Stimulated activated CD8-positive, alpha-beta memory T cell treated with anti-CD3 and anti-CD28 coated beads, Interleukin-15, amount 100 ng/mL, for 1 hour (primary cell): ENCODE data around the gene BOLA2.
A peak's percentile ranks its signal among the peaks of the same experiment; 100 is the strongest.
"Not testable (repeated sequence)": the region's sequence is repeated elsewhere in the genome, so short reads cannot be mapped to it uniquely, and the experiment has no call there.

Source experiments
- DNase-seq: peaks from one replicate; pipeline ENCODE4 v3.0.0-alpha.2; 2020; ENCODE audit warnings: low read depth

BOLA2 gene

DNA sequence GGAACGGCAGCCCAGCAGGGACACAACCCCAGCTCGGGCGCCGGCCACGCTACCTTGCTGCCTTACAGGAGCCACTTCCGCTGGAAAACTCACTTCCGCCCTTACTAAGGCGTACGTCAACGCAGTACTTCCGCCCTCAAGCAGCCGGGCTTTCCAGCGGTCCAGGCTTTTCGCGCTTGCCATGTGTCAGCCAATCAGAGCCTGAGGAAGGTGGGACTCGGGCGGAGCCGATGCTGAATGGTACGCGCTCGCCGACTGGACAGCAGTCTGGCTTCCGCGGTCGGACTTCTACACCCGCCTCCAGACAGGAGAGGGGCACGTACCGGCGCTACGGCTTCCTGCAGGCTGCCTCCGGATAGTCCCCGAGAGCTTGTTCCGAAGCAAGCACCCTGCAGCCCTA, at the start of gene BOLA2, which contains the start of gene SLX1B:
Gene BOLA2, minus strand, starts transcription at position 83 of the 400 bp plus-strand sequence. CDS start 98 bp downstream, outside the sequence.
Gene SLX1B, plus strand, starts transcription at position 265 of the 400 bp plus-strand sequence.
- not testable (repeated sequence) for DNase-seq

DNA sequence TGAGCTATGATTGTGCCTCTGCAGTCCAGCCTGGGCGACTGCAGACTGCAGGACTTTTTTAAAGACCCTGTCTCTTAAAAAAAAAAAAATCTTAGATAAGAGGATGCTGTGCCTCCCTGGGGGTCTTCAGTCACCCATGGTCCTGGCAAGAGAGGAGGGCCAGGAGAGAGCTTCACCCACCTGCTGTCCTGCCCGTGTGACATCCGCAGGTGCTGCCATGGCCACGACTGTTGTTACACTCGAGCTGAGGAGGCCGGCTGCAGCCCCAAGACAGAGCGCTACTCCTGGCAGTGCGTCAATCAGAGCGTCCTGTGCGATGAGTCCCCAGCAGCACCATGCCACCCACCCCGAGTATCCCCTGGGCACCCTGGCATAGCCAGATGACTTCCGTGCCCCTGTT, 28.1 kb upstream of the BOLA2 start:
- DNase-seq: not testable (repeated sequence)

DNA sequence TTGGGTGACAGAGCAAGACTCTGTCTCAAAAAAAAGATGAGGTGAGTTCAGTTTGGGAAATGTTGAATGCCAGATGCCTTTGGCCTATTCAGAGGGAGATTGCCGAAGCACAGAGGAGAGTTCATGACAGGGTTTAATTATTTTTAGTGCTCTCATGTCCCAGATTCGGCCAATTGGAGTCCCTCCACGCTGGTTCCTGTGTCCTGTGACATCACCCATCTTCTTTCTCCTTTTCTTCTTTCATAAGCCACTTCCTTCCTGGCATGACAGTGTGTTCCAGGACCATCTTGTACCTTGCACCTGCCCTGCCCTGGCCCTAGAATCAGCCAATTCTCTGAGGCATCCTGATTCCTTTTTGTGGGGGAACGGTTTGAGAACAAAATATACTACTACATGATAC, 17.9 kb upstream of the BOLA2 start:
- DNase-seq: not testable (repeated sequence)

DNA sequence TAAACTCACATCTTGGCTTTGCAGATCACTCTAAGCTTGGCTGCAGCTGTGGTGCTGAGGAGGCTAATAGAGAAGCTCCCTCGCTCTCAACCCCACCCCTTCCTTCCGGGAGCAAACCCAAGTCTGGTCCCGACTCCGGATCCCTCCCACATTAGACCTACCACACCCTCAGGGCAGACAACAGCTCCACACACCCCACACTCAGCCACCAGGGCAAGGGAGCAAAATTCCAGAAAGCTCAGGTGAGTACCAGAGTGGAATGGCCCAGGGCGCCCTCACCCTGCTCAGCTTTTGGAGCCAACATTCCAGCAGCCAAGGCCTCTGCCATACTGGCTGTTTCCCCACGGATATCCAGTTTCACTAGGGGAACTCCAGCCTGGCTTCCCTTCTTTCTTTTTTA, 15.5 kb upstream of the BOLA2 start:
- DNase-seq: peak; percentile 16

DNA sequence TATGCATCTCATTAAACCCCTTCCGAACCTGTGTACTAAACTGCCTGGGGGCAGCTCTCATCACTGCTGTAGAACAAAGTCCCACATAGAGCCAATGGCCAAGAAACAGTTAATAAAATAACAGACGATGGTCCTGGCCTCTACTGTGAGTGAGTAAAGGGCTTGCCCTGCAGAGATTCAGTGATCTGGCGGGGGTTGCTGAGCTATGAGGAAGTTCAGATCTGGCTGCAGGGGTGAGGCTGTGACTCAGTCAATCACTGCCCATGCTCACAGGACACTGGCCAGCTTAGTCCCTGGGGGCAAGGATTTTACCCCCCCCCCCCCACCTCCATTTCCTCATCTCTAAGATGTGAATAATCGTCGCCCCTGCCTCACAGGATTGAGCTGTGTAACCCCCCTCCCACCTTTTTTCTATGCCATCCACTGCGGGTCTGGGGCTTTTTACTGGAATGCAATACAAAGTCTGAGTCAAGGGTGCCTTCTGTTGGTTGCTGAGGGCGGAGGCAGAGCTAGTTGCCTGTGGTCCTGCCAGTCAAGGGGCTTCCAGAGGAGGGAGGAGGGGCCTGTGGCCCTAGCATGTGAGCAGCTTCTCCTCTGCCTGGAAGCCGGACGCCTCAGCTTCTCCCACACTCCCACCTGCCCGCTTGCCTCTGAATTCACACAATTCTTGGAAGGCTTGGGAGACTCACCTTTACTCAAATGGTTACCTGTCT, 13.7 kb upstream of the BOLA2 start:
- DNase-seq: not testable (repeated sequence)

DNA sequence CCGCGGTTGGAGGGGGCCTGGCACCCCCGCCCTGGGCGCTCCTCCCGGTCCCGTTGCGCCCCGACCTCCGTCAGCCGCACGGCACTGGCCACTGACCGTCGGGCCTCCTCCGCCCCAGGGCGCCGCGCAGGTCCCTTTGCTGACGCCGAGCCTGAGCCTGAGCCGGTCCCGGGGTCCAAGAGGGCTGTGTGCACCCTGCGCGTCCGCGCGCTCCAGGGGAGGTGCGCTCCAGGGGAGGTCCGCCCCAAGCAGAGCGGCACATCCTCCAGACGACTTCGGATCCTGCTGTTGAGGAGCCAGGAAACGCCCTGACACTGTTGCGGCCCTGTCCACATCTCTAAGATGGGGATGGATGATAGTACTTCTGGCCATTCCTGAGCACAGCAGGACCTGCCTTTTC, 12.8 kb upstream of the BOLA2 start:
- not testable (repeated sequence) for DNase-seq

DNA sequence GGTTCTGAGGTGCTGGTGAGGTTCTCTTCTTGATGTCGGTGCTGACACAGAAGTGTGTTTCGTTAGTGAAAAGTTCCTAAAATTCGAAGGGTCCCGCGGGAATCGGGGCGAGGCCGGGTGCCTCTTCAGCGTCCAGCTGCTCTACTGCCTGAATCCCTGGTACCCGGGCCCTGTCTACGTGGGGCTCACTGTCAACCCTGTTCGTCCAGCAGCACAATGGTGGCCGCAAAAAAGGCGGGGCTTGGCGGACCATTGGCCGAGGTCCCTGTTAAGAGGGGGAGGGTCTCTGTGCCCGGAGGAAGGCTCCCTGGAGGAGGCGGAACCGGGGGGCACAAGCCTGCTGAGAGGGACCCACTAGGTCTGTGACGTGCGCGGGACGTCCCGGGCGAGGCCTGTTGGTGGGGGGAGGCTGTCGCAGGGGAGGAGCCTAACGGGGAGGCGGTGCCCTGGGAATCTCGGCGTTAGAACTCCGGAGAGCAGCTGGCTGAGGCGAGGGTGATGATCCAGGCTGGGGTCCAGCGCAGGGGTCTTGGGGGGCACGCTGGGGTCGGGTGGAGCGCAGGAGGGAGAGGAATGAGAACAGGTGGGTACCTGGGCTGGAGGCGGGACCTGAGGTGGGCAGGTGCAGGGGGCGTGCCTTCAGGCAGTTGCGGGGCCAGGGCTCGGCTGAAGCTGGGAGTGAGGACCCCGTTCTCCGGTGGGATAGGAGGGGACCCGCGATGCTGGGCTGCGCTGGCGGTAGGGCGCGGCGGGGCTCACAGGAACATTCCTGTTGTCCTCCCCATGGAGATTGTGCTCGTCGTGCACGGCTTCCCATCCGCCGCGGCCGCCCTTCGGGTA, 12.1 kb upstream of the BOLA2 start:
- not testable (repeated sequence) for DNase-seq

DNA sequence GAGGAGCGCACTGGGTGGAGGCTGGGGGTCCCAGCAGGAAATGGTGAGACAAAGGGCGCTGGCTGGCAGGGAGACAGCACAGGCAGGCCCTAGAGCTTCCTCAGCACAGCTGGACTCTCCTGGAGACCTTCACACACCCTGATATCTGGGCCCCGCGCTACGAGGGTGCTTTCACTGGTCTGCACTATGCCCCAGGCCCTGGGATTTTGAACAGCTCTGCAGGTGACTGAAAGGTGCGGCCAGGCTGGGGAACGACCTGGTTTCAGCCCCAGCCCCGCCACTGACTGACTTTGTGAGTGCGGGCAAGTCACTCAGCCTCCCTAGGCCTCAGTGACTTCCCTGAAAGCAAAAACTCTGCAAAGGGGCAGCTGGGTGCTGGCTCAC, 6.5 kb upstream of the BOLA2 start:
- DNase-seq: not testable (repeated sequence)

DNA sequence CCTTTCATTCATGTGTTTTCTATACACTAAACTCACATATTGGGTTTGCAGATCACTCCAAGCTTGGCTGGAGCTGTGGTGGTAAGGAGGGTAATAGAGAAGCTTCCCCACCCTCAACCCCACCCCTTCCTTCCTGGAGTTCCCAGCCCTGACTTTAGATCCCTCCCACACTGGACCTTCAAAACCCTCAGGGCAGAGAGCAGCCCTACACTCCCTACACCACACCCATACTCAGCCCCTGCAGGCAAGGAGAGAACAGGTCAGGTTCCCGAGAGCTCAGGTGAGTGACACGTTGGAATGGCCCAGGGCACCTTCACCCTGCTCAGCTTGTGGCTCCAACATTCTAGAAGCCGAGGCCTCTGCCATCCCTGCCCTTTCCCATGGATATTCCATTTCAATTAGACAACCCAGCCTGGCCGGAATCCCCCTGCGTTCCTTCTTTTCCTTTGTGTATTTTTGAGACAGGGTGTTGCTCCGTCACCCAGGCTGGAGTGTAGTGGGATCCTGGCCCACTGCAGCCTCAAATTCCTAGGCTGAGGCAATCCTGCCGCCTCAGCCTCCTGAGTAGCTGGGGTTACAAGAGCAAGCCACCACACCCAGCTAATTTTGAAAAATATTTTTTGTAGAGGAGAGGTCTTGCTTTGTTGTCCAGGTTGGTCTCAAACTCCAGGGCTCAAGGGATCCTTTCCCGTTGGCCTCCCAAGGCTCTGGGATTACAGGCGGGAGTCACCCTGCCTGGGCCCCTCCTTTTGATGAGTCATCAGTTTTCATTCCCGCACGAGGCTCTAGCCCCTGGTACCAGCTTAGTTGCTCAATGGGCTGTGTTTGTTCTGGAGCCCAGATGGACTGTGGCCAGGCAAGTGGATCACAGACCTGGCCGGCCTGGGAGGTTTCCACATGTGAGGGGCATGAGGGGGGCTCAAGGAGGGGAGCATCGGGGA, 5.8 kb upstream of the BOLA2 start, which contains the start of gene SULT1A4:
Gene SULT1A4, plus strand, starts transcription at position 208 of the 941 bp plus-strand sequence. CDS start 1,473 bp downstream, outside the sequence.
- DNase-seq: not testable (repeated sequence)

DNA sequence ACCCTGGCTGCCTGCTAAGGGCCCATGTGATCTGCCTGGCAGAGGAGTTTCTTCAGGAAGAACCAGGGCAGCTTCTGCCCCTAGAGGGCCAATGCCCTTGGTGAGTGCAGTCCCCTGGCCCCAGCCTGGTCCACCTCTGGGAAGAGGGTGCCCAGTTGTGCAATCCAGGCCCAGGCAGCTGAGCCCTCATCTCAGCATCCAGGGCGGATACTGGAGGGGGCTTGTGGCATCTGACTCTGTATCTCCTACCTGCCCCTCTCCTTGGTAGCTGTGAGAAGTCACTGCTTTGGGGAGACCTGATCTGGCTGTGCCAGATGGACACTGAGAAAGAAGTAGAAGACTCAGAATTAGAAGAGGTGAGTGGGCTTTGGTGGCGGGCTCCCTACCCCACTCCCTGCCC, 3.5 kb upstream of the BOLA2 start:
- DNase-seq: not testable (repeated sequence)

DNA sequence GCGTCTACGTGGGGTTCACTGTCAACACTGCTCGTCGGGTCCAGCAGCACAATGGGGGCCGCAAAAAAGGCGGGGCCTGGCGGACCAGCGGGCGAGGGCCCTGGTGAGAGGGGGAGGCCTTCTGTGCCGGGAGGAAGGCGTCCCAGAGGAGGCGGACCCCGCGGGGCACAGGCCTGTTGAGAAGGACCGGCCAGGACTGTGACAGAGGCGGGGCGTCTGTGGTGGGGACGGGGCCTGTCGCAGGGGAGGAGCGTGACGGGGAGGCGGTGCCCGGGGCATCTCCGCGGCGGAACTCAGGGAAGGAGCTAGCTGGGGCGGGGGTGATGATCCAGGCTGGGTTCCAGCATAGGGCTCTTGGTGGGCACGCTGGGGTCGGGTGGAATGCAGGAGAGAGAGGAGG, 677 bp upstream of the BOLA2 start:
- not testable (repeated sequence) for DNase-seq

DNA sequence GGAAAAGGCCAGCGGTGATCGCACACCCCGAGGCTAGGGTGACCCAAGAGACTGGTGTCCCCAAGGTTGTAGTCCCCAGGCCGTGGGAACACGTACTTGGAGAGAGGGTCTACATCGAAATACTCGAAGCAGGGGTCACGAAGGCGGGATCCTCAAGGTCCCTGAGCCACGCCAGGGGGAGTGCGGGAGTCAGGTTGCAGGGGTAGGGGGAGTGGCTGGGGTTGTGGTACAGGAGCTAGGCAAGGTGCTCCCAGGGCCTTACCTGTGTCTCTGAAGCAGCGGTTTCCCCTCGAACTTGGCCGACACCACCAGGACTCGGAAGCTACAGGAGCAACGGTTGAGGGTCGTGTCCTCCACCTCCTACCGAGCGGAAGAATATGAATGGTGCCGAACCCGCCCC, 397 bp downstream of the BOLA2 start:
- not testable (repeated sequence) for DNase-seq

DNA sequence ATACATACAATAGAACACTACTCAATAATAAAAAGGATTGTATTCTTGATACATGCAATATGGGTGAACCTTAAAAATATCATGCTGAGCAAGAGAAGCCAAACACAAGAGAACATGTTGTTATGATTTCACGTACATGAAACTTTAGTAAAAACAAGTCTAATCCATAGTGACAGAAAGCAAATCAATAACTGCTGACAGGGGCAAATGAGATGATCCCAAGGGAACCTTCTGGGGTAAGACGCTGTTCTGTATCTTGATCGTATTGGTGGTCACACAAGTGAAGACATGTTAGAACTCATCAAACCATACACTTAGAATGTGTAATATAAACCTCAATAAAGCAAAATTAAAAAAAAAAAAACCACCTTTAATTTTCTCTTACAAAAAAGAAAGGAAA, 28.8 kb downstream of the BOLA2 start:
- not testable (repeated sequence) for DNase-seq

DNA sequence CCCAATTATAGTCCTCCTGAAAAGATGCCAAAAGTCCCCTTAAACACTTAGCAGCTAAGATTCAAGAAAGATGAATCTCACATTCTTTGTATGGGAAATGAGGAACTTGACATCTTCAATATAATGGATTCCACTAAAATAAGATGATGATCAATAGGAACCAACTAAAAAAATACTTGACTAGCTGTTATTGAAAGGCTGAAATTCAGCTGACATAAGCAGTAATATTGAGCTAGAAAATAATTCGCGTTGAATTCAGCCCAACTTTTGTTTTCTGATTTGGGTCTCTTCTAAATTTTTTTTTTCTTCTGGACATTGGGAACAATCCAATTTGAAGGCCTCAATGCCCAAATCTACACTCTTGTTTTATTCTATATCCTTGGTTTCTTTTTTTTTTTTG, 30.6 kb downstream of the BOLA2 start:
- not testable (repeated sequence) for DNase-seq

DNA sequence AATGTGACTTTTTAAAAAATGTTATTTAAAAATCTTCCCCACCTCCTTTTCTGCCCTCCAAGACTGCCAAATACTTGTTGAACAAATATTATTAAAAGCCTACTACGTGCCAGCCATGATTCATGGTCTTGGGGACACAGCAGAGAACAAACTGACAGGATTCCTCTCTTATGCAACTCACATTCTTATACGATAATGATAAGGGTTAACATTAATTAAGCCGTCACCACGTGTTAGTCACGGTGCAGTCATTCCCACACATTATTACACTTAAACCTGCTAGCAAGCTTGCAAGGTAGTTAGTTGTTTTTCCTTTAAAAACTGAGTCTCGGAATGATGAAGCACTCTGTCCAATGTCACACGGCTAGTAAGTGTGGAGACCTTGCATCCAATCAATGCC, 48.9 kb downstream of the BOLA2 start:
- not testable (repeated sequence) for DNase-seq
